Pancreas (tissue), 10 donors: ENCODE data around the gene ZNF184. TPM values are rescaled to one million over a fixed set of nuclear protein-coding genes. Genes with fewer than 3 reads are reported as not detected.

ENCODE experiments used
- ATAC-seq, 4 donors: fragments of 200-7000 bp; cut with Tn5 transposase; one replicate each; pipeline versions ENCODE4 v1.8.0 to v1.9.1; 2020; ENCODE audit warnings: mild to moderate bottlenecking in 4 of 4, moderate library complexity in 4 of 4
- DNase-seq, 6 donors: peaks; one replicate each; pipeline ENCODE4 v3.0.0-alpha.2; 2020
- FAIRE-seq: peaks from 2 replicates; lab custom pipeline; 2012; peaks lifted over from hg19 to GRCh38; lab: Jason Lieb, UNC
- H3K27ac ChIP-seq, 4 donors: fragments of 200-600 bp; sonication (generic); 1 replicate in 3 of 4; 2 replicates in 1 of 4; pipeline versions ENCODE4 v1.5.0 to v1.8.0; 2020
- H3K27me3 ChIP-seq, 4 donors: fragments of 200-600 bp; one replicate each; pipeline ENCODE4 v1.8.0; 2021
- H3K36me3 ChIP-seq, 3 donors: fragments of 200-600 bp; sonication (generic) in 1 of 3; one replicate each; pipeline versions ENCODE4 v1.5.0 to v1.8.0; 2020 to 2021
- H3K4me1 ChIP-seq, 3 donors: fragments of 200-600 bp; one replicate each; pipeline ENCODE4 v1.8.0; 2021
- H3K4me3 ChIP-seq, 4 donors: fragments of 200-600 bp; sonication (generic) in 2 of 4; one replicate each; pipeline versions ENCODE4 v1.5.0 to v1.8.0; 2020 to 2021
- H3K9me3 ChIP-seq, 4 donors: fragments of 200-600 bp; one replicate each; pipeline ENCODE4 v1.8.0; 2021
- CTCF ChIP-seq, 4 donors: fragments of 200-600 bp; sonication (generic) in 3 of 4; IDR thresholded peaks; one replicate each; pipeline versions ENCODE4 v1.5.0 to v1.8.0; 2021; ENCODE audit warnings: antibody characterized with exemption in 4 of 4
- WGBS, 2 donors: extraction: QIAGEN DNeasy Blood & Tissue Kit; methylation state at CpG; one replicate each; pipeline ENCODE4 v1.1.7; 2013; 5-methylcytosine and 5-hydroxymethylcytosine counted together
- intact Hi-C, 3 donors: fragments of 100-400 bp; cut with DNase I; formaldehyde crosslinking; loops; one replicate each; pipeline versions ENCODE4 v1.11.1 to v1.14.2; 2022
- polyA plus RNA-seq, 2 donors: library from polyadenylated mRNA; stranded (reverse); fragments of 200-250 nt; gene quantifications; one replicate each; pipeline ENCODE4 v1.2.3, GENCODE V29; 2013
- total RNA-seq, 6 donors: library from RNA; stranded (reverse); fragmentation: NEBNext Ultra II Directional in 4 of 6; extraction: Animal tissue kit (Norgen Biotek cat#: 25700) in 4 of 6; gene quantifications; one replicate each; pipeline versions ENCODE4 v1.2.1 to v1.2.4, GENCODE V29; 2021 to 2023
- donor health status: healthy with polysubstance abuse.
- donor health status: DM: no; HTN: no; CAD: no; lungs with moderate emphysema.
- donor health status: DM: no; HTN: no; CAD: no.
- donor health status: control.
- donor health status: control.
- donor health status: Bipolar disorder and iron deficiency.
- donor health status: DM: yes; HTN: yes; CAD: no.
- donor health status: DM: no; HTN: no; CAD: no.
- donor health status: DM: no; HTN: no; CAD: no.
- donor health status: DM: yes; HTN: yes; CAD: no.

Gene ZNF184
- total and polyA plus RNA-seq, 8 donors: 1.1 to 4.6 (median 2.2) TPM

DNA sequence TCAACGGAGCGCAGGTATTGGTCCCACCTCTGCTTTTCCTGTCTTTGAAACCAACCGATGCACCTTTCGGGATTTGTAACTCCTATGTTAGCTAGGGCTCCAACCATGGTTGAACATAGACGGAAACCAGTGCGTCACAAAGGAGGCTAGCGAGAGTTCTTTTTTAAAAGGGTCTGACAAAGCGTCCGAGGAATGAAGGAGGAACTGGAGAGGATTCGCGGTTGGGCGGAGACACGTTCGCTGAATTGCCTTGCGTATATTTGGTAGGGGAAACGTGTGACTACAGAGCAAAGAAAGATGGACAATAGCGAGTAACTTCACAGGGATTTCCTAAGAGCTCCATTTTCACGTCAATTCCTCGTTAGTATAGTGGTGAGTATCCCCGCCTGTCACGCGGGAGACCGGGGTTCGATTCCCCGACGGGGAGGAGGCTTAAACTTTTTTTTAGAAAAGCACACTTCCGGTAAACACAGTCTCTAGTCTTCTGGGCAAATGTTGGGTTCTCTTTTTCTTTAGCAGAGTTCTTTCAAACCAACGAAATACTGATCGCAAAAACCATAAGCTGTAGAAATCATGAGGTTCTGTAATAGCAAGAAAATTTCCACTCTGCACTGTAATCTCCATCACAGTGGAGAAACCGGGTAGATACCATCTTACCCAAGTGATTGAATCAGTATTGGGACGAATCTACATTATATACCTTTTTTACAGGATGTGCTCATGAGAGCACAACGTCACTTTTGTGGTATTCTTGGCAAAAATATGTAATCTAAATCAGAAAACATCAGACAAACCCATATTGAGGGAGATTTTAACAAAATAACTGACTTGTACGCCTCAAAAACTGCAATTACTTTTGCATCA, 6.6 kb upstream of the ZNF184 start:
- intact Hi-C loops: no loop called here
- peak; percentile 89 to 94 (median 90) for ATAC-seq
- no peak for TF ChIP-seq CTCF (IDR thresholded peaks at IDR 0.05)
- 6 to 8% methylated on average over 33 of the region's 33 CpGs for WGBS, 2 donors
- FAIRE-seq: peak; percentile 61
- peak overlapping the region; percentile 46 to 94 (median 87) for H3K27ac ChIP-seq
- no peaks in the 10 kb centered on the region for H3K27me3 ChIP-seq
- H3K4me1 ChIP-seq: peaks cover 0 to 7% (median 0%) of the 10 kb centered on the region in 3 donors
- H3K4me3 ChIP-seq: peak overlapping the region; percentile 27 to 59 (median 39)
- DNase-seq: peak; percentile 54 to 85 (median 74)
- no peaks in the 10 kb centered on the region for H3K9me3 ChIP-seq
- no peaks in the 10 kb centered on the region for H3K36me3 ChIP-seq

DNA sequence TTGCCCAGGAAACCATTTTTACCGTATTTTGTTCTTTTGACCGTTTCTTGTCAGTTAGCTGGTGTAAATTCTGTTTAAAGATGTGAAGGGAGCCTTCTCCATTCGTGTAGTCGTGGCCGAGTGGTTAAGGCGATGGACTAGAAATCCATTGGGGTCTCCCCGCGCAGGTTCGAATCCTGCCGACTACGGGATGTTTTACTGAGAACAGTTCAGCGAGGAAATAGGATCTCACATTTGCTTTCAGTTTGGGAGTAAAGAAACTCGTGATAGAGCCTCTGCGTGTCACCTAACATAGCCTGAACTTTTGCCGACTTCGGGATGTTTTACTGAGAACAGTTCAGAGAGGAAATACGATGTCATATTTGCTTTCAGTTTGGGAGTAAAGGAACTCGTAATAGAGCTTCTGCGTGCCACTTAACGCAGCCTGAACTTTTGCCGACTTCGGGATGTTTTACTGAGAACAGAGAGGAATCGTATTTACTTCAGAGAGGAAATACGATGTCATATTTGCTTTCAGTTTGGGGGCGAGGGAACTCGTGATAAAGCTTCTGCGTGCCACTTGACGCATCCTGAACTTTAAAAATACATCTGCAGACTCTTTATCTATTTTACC, 5.9 kb upstream of the ZNF184 start:
- FAIRE-seq: peak; percentile 59
- WGBS, 2 donors: 0% methylated on average over 28 of the region's 28 CpGs
- no peaks in the 10 kb centered on the region for H3K9me3 ChIP-seq

DNA sequence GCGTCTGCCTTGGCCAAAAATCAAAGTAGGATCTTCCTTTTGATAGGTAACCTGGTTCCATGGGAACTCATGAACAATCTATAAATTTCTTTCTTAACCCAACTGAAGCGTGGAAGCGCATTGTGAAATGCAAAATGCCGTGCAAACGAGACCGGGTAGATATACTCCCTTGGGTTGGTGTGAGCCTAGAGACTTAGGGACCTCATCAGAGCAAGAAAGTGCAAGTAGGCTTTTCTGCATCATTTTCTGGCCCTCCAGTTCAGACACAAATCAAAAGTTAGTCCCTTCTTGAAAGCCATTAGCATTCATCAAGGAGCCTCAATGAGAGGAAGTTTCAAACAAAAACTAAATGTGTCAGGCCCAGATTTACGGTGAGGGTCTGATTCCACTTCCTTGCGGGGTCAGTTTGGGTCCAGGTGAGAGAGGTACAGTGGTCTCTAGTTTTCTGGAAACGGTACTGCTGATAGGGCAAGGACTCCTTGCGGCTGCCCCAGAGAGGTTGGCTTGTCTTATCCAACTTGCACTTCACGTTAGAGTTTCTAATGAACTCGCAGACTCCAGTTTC, 5.3 kb upstream of the ZNF184 start:
- H3K27ac ChIP-seq: peak overlapping the region; percentile 46 to 94 (median 87)
- 33 to 37% methylated on average over 12 of the region's 12 CpGs for WGBS, 2 donors
- intact Hi-C loops: no loop called here

More for the DNA sequence above, 5.9 kb upstream of the ZNF184 start:
- H3K27ac ChIP-seq: peak overlapping the region; percentile 46 to 94 (median 87)
- no peak for TF ChIP-seq CTCF (IDR thresholded peaks at IDR 0.05)
- no peaks in the 10 kb centered on the region for H3K27me3 ChIP-seq
- no peaks in the 10 kb centered on the region for H3K36me3 ChIP-seq
- ATAC-seq: peak; percentile 88 to 96 (median 90)
- DNase-seq: peak; percentile 79 to 91 (median 86)
- intact Hi-C loops: no loop called here
- peaks cover 0 to 7% (median 0%) of the 10 kb centered on the region in 3 donors for H3K4me1 ChIP-seq
- H3K4me3 ChIP-seq: peak overlapping the region; percentile 27 to 59 (median 39)

DNA sequence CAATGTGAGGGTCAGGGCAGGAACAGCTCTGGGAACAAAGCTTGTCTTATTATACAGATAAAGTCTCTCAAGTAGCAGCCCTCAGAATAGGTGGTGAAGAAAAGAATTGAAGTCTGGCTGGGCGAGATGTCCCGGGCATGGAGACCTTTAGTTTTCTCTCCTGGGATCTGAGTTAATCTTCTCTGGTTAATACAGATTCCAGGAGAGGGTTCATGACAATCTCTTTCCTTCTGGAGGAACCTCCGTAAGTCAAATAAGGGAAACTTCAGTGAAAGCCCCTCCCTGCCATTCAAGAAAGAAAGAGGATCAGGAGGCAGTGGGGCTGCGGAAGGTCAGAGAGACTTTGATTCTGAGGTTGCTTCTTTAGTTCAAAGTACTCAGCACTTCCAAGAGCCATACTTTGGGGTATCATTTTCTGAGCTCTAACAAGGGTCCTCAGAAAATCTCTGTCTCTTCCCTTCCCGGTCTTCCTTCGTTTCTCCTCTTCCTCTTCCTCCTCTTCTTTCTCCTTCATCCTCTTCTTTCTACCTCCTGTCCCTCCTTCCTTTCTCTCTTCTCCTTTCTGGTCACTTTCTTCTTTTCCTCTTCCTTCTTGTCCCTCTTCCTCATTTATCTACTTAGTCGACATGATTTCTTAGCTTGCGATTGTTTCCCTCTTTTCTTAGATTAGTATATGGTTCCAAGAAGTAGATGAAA, 4.6 kb upstream of the ZNF184 start:
- no peaks in the 10 kb centered on the region for H3K36me3 ChIP-seq
- FAIRE-seq: no peak

More for the DNA sequence above, 5.3 kb upstream of the ZNF184 start:
- FAIRE-seq: no peak
- TF ChIP-seq CTCF (IDR thresholded peaks at IDR 0.05): no peak
- peak in 2 of 4 donors; percentile 5 to 14 for ATAC-seq
- no peaks in the 10 kb centered on the region for H3K9me3 ChIP-seq
- no peaks in the 10 kb centered on the region for H3K27me3 ChIP-seq
- peaks cover 0 to 7% (median 0%) of the 10 kb centered on the region in 3 donors for H3K4me1 ChIP-seq
- DNase-seq: no peak
- H3K4me3 ChIP-seq: peak overlapping the region; percentile 27 to 59 (median 39)
- no peaks in the 10 kb centered on the region for H3K36me3 ChIP-seq

More for the DNA sequence above, 4.6 kb upstream of the ZNF184 start:
- Histone ChIP-seq H3K27me3 (no peaks in the 10 kb centered on the region), H3K4me3 (peak overlapping the region in 1 of 4 donors; percentile 59), H3K4me1 (peaks cover 0 to 7% (median 0%) of the 10 kb centered on the region in 3 donors), H3K27ac (no peak overlapping the region), H3K9me3 (no peaks in the 10 kb centered on the region)
- 73 to 85% methylated on average over 8 of the region's 8 CpGs for WGBS, 2 donors
- TF ChIP-seq CTCF (IDR thresholded peaks at IDR 0.05): no peak
- ATAC-seq: no peak
- no peak for DNase-seq
- intact Hi-C loops: no loop called here
